Subcutaneous abdominal adipose tissue (tissue), 5 donors: ENCODE results near the gene HPCAL1.

Source experiments
- H3K27ac ChIP-seq: one replicate; pipeline ENCODE4 v1.7.0; 2013; ENCODE audit warnings: low read depth, mild to moderate bottlenecking, inconsistent platforms, low read length, moderate library complexity
- H3K27me3 ChIP-seq, 5 donors: one replicate each; pipeline ENCODE4 v1.7.0; 2013; ENCODE audit warnings: low read length in 5 of 5, inconsistent platforms in 1 of 5; ENCODE audit not compliant: control insufficient read depth in 5 of 5, insufficient read depth in 4 of 5
- H3K36me3 ChIP-seq, 5 donors: one replicate each; pipeline ENCODE4 v1.7.0; 2013; ENCODE audit warnings: low read length in 5 of 5; ENCODE audit not compliant: control insufficient read depth in 5 of 5, insufficient read depth in 5 of 5
- H3K4me1 ChIP-seq, 5 donors: one replicate each; pipeline ENCODE4 v1.7.0; 2013; ENCODE audit warnings: low read length in 5 of 5, mild to moderate bottlenecking in 3 of 5, moderate library complexity in 1 of 5; ENCODE audit not compliant: control insufficient read depth in 5 of 5, insufficient read depth in 5 of 5
- H3K4me3 ChIP-seq, 5 donors: one replicate each; pipeline ENCODE4 v1.7.0; 2013; ENCODE audit warnings: low read length in 5 of 5, low read depth in 1 of 5
- H3K9ac ChIP-seq, 5 donors: one replicate each; pipeline ENCODE4 v1.7.0; 2013; ENCODE audit warnings: low read length in 5 of 5, mild to moderate bottlenecking in 4 of 5, moderate library complexity in 3 of 5
- H3K9me3 ChIP-seq, 5 donors: one replicate each; pipeline ENCODE4 v1.7.0; 2013; ENCODE audit warnings: low read length in 5 of 5; ENCODE audit not compliant: control insufficient read depth in 5 of 5
- donor health status: healthy.
- donor health status: healthy.
- donor health status: healthy.
- donor health status: healthy.
- donor health status: healthy.

Gene HPCAL1

GRCh38 chr2:10357193-10358169, 54.8 kb downstream of the HPCAL1 start:
- Histone ChIP-seq H3K4me3 (no peak overlapping the region), H3K9ac (no peak overlapping the region), H3K9me3 (no peaks in the 10 kb centered on the region), H3K36me3 (peaks cover 0 to 28% (median 6%) of the 10 kb centered on the region in 5 donors), H3K27ac (no peak overlapping the region), H3K27me3 (no peaks in the 10 kb centered on the region), H3K4me1 (peaks cover 0 to 11% (median 0%) of the 10 kb centered on the region in 5 donors)

- no peak overlapping the region for H3K4me3 ChIP-seq
- no peak overlapping the region for H3K27ac ChIP-seq
- peaks cover 0 to 25% (median 2%) of the 10 kb centered on the region in 5 donors for H3K36me3 ChIP-seq
- H3K4me1 ChIP-seq = peaks cover 0 to 11% (median 0%) of the 10 kb centered on the region in 5 donors
- H3K9me3 ChIP-seq = no peaks in the 10 kb centered on the region
- no peaks in the 10 kb centered on the region for H3K27me3 ChIP-seq
- no peak overlapping the region for H3K9ac ChIP-seq
Observed at GRCh38 chr2:10359246-10359645, 56.5 kb downstream of the HPCAL1 start.

GRCh38 chr2:10359731-10360329, 57.1 kb downstream of the HPCAL1 start:
- no peak overlapping the region for H3K9ac ChIP-seq
- no peak overlapping the region for H3K27ac ChIP-seq
- H3K36me3 ChIP-seq = peaks cover 0 to 21% (median 0%) of the 10 kb centered on the region in 5 donors
- H3K4me1 ChIP-seq = peaks cover 0 to 11% (median 0%) of the 10 kb centered on the region in 5 donors
- no peaks in the 10 kb centered on the region for H3K9me3 ChIP-seq
- H3K4me3 ChIP-seq = no peak overlapping the region
- H3K27me3 ChIP-seq = no peaks in the 10 kb centered on the region

- Histone ChIP-seq H3K36me3 (peaks cover 0 to 21% (median 0%) of the 10 kb centered on the region in 5 donors), H3K4me3 (no peak overlapping the region), H3K9ac (no peak overlapping the region), H3K9me3 (no peaks in the 10 kb centered on the region), H3K4me1 (peaks cover 0 to 11% (median 0%) of the 10 kb centered on the region in 5 donors), H3K27me3 (no peaks in the 10 kb centered on the region), H3K27ac (no peak overlapping the region)
Observed at GRCh38 chr2:10360460-10360849, 57.8 kb downstream of the HPCAL1 start.

GRCh38 chr2:10360850-10361588, 58.3 kb downstream of the HPCAL1 start:
- no peaks in the 10 kb centered on the region for H3K27me3 ChIP-seq
- H3K27ac ChIP-seq = no peak overlapping the region
- no peak overlapping the region for H3K9ac ChIP-seq
- no peak overlapping the region for H3K4me3 ChIP-seq
- H3K36me3 ChIP-seq = peaks cover 0 to 21% (median 0%) of the 10 kb centered on the region in 5 donors
- peaks cover 0 to 11% (median 0%) of the 10 kb centered on the region in 5 donors for H3K4me1 ChIP-seq
- H3K9me3 ChIP-seq = no peaks in the 10 kb centered on the region

- H3K9me3 ChIP-seq = no peaks in the 10 kb centered on the region
- no peak overlapping the region for H3K4me3 ChIP-seq
- peaks cover 0 to 21% (median 0%) of the 10 kb centered on the region in 5 donors for H3K36me3 ChIP-seq
- no peaks in the 10 kb centered on the region for H3K27me3 ChIP-seq
- peaks cover 0 to 8% (median 0%) of the 10 kb centered on the region in 5 donors for H3K4me1 ChIP-seq
- H3K27ac ChIP-seq = no peak overlapping the region
- H3K9ac ChIP-seq = no peak overlapping the region
Observed at GRCh38 chr2:10362096-10362897, 59.6 kb downstream of the HPCAL1 start.

- Histone ChIP-seq H3K27ac (no peak overlapping the region), H3K9me3 (no peaks in the 10 kb centered on the region), H3K9ac (no peak overlapping the region), H3K27me3 (no peaks in the 10 kb centered on the region), H3K36me3 (peaks cover 0 to 21% (median 0%) of the 10 kb centered on the region in 5 donors), H3K4me1 (peaks cover 0 to 8% (median 0%) of the 10 kb centered on the region in 5 donors), H3K4me3 (no peak overlapping the region)
Observed at GRCh38 chr2:10362898-10363454, 60.3 kb downstream of the HPCAL1 start.

- H3K4me3 ChIP-seq = no peak overlapping the region
- no peaks in the 10 kb centered on the region for H3K27me3 ChIP-seq
- H3K9ac ChIP-seq = peak overlapping the region in 1 of 5 donors; percentile 7
- H3K27ac ChIP-seq = no peak overlapping the region
- no peaks in the 10 kb centered on the region for H3K9me3 ChIP-seq
- peaks cover 0 to 13% (median 0%) of the 10 kb centered on the region in 5 donors for H3K36me3 ChIP-seq
- peaks cover 0 to 8% (median 0%) of the 10 kb centered on the region in 5 donors for H3K4me1 ChIP-seq
Observed at GRCh38 chr2:10363861-10364610, 61.3 kb downstream of the HPCAL1 start.
